Cardiac fibroblast (primary cell): Measurements from ENCODE around the gene GPR84.
A peak's percentile ranks its signal among the peaks of the same experiment; 100 is the strongest.

ENCODE experiments used
- DNase-seq, 2 donors: peaks; one replicate each; pipeline versions ENCODE4 v3.0.0 to v3.0.0-alpha.2; 2010; ENCODE audit warnings: low read depth in 2 of 2
- H3K4me3 ChIP-seq, 2 donors: replicated peaks in 1 of 2; 1 replicate in 1 of 2; 2 replicates in 1 of 2; pipeline ENCODE4 v1.5.1; 2011; ENCODE audit warnings: low read depth in 2 of 2, low read length in 2 of 2, mild to moderate bottlenecking in 2 of 2, moderate library complexity in 1 of 2
- CTCF ChIP-seq: IDR thresholded peaks from one replicate; pipeline ENCODE4 v1.5.1; 2011; ENCODE audit warnings: low read depth, mild to moderate bottlenecking, low read length, inconsistent platforms

Gene GPR84

GRCh38 chr12:54359762-54360351 lies 4.4 kb downstream of the GPR84 start:
- DNase-seq: no peak
- peak overlapping the region; percentile 34 to 52 for H3K4me3 ChIP-seq
- TF ChIP-seq CTCF: no peak

GRCh38 chr12:54358945-54359761 lies 5.1 kb downstream of the GPR84 start:
- no peak for TF ChIP-seq CTCF
- peak; percentile 100 for DNase-seq
- H3K4me3 ChIP-seq: peak overlapping the region; percentile 58 to 72

GRCh38 chr12:54358191-54358944 lies 5.9 kb downstream of the GPR84 start:
- DNase-seq: peak; percentile 43 to 53
- H3K4me3 ChIP-seq: peak overlapping the region; percentile 58 to 72
- no peak for TF ChIP-seq CTCF

- no peak for DNase-seq
- no peak for TF ChIP-seq CTCF
- H3K4me3 ChIP-seq: peak overlapping the region; percentile 58 to 72
Measured at GRCh38 chr12:54357506-54358190, 6.6 kb downstream of the GPR84 start.

GRCh38 chr12:54356951-54357356 lies 7.3 kb downstream of the GPR84 start:
- no peak overlapping the region for H3K4me3 ChIP-seq
- no peak for DNase-seq
- no peak for TF ChIP-seq CTCF

GRCh38 chr12:54356228-54356627 lies 8.1 kb downstream of the GPR84 start:
- DNase-seq: no peak
- H3K4me3 ChIP-seq: no peak overlapping the region
- TF ChIP-seq CTCF: no peak
